Endothelial cell of umbilical vein (primary cell): Measurements from ENCODE around the gene PDK2. TPM values are rescaled to one million over a fixed set of nuclear protein-coding genes. Genes with fewer than 3 reads are reported as not detected.

Experiments
- BruUV-seq: library from RNA; stranded (reverse); fragments of 400-500 nt; replicated peaks from 2 replicates; lab custom pipeline; 2021; lab: Mats Ljungman, UMichigan
- CTCF ChIA-PET: fragments of 300-600, 350-600 bp; sonication (Branson Sonifier 250); formaldehyde crosslinking; loops from one replicate; lab custom pipeline; 2021; ENCODE audit warnings: antibody characterized with exemption, inconsistent platforms; lab: Charles Lee
- POLR2A ChIA-PET: fragments of 300-600, 350-600 bp; sonication (Branson Sonifier 250); formaldehyde crosslinking; loops from one replicate; lab custom pipeline; 2021; ENCODE audit warnings: antibody characterized with exemption, inconsistent platforms; lab: Charles Lee
- DNase-seq: peaks from one replicate; pipeline ENCODE4 v3.0.0-alpha.2; 2011; ENCODE audit warnings: low read depth, low spot score
- FAIRE-seq: peaks from 2 replicates; lab custom pipeline; 2011; peaks lifted over from hg19 to GRCh38; lab: Jason Lieb, UNC
- H2AFZ ChIP-seq: 2 replicates; pipeline ENCODE4 v1.6.0; 2012; ENCODE audit warnings: low read depth, low read length, control low read depth, inconsistent platforms
- H3K27ac ChIP-seq: 2 replicates; pipeline ENCODE4 v1.5.1; 2011; ENCODE audit warnings: low read depth, mild to moderate bottlenecking, control low read depth, low read length, moderate library complexity; ENCODE audit not compliant: insufficient read depth
- H3K27me3 ChIP-seq, 2 experiments: 2 replicates each; pipeline versions ENCODE4 v1.6.0 to v1.6.1; 2011; ENCODE audit warnings: low read length in 2 of 2, mixed read lengths in 1 of 2; ENCODE audit not compliant: control insufficient read depth in 2 of 2, insufficient read depth in 2 of 2
- H3K36me3 ChIP-seq, 2 experiments: 2 replicates in 1 of 2; 3 replicates in 1 of 2; pipeline ENCODE4 v1.5.1; 2011; ENCODE audit warnings: low read length in 2 of 2, mild to moderate bottlenecking in 1 of 2, moderate library complexity in 1 of 2; ENCODE audit not compliant: control insufficient read depth in 2 of 2, insufficient read depth in 2 of 2; ENCODE audit errors: extremely low read depth in 1 of 2
- H3K4me1 ChIP-seq: 3 replicates; pipeline ENCODE4 v1.5.1; 2011; ENCODE audit warnings: mild to moderate bottlenecking, low read length; ENCODE audit not compliant: control insufficient read depth, insufficient read depth; ENCODE audit errors: extremely low read depth
- H3K4me2 ChIP-seq: 2 replicates; pipeline ENCODE4 v1.6.1; 2011; ENCODE audit warnings: low read length, control low read depth, mixed read lengths; ENCODE audit not compliant: insufficient read depth
- H3K4me3 ChIP-seq, 3 experiments: fragments of 200-600 bp in 1 of 3; sonication (generic), shearing (Covaris generic) in 1 of 3; replicated peaks in 1 of 3; 2 replicates each; pipeline ENCODE4 v1.5.1; 2011 to 2016; ENCODE audit warnings: control low read depth in 3 of 3, low read length in 3 of 3, mild to moderate bottlenecking in 2 of 3, inconsistent platforms in 1 of 3, low read depth in 1 of 3, moderate library complexity in 1 of 3; ENCODE audit not compliant: insufficient read depth in 1 of 3
- H3K79me2 ChIP-seq: 2 replicates; pipeline ENCODE4 v1.6.0; 2012; ENCODE audit warnings: low read length, inconsistent platforms; ENCODE audit not compliant: control insufficient read depth, insufficient read depth
- H3K9ac ChIP-seq: replicated peaks from 2 replicates; pipeline ENCODE3; 2011; ENCODE audit warnings: low read length, control low read depth; ENCODE audit not compliant: insufficient read depth; ENCODE audit errors: extremely low read depth
- H3K9me1 ChIP-seq: replicated peaks from 3 replicates; pipeline ENCODE4 v1.6.0; 2011; ENCODE audit warnings: mild to moderate bottlenecking, low read length; ENCODE audit not compliant: control insufficient read depth, insufficient read depth; ENCODE audit errors: extremely low read depth
- H3K9me3 ChIP-seq: replicated peaks from 2 replicates; pipeline ENCODE4 v1.5.1; 2012; ENCODE audit warnings: low read length, inconsistent platforms; ENCODE audit not compliant: control insufficient read depth, insufficient read depth
- H4K20me1 ChIP-seq: replicated peaks from 2 replicates; pipeline ENCODE3; 2011; ENCODE audit warnings: mild to moderate bottlenecking, low read length; ENCODE audit not compliant: control insufficient read depth, insufficient read depth; ENCODE audit errors: extremely low read depth
- EZH2 ChIP-seq: IDR thresholded peaks from 2 replicates; pipeline ENCODE4 v1.6.1; 2012; ENCODE audit warnings: borderline replicate concordance, low read depth, mild to moderate bottlenecking, moderate library complexity, low read length, inconsistent platforms; ENCODE audit not compliant: severe bottlenecking
- FOS ChIP-seq: IDR thresholded peaks from 2 replicates; pipeline ENCODE4 v1.6.1; 2011; ENCODE audit warnings: mild to moderate bottlenecking, low read length, moderate library complexity, borderline replicate concordance; ENCODE audit not compliant: insufficient read depth
- GATA2 ChIP-seq: IDR thresholded peaks from 2 replicates; pipeline ENCODE4 v1.7.0; 2011; ENCODE audit warnings: low read depth, mild to moderate bottlenecking, moderate library complexity, mixed read lengths, low read length; ENCODE audit not compliant: insufficient read length, insufficient read depth
- JUN ChIP-seq: IDR thresholded peaks from 2 replicates; pipeline ENCODE4 v1.6.1; 2011; ENCODE audit warnings: borderline replicate concordance, low read depth; ENCODE audit not compliant: insufficient read length, insufficient read depth
- MYC ChIP-seq: IDR thresholded peaks from one replicate; pipeline ENCODE4 v1.6.1; 2011; ENCODE audit warnings: mild to moderate bottlenecking, low read depth, low read length
- POLR2A ChIP-seq: IDR thresholded peaks from 2 replicates; pipeline ENCODE4 v1.6.1; 2012; ENCODE audit warnings: low read depth, mild to moderate bottlenecking, control low read depth, low read length
- dilution Hi-C: fragments of 300-500 bp; cut with MboI; formaldehyde crosslinking; loops from one replicate; pipeline ENCODE4 v1.15.0; 2019; ENCODE audit warnings: low sequenced_read_pairs; ENCODE audit not compliant: extremely low pct_ligation_motif_present
- intact Hi-C: fragments of 100-400 bp; cut with micrococcal nuclease; formaldehyde crosslinking; loops from one replicate; pipeline ENCODE4 v1.10.0; 2022
- polyA plus RNA-seq, 4 experiments: library from polyadenylated mRNA; depleted of rRNA in 3 of 4; stranded (reverse) in 3 of 4; unstranded in 1 of 4; fragments of >200 nt; gene quantifications; 2 replicates each; pipeline versions ENCODE4 v1.2.1 to v1.2.3, GENCODE V29; 2011 to 2012; ENCODE audit warnings: missing spikeins in 1 of 4
- total RNA-seq: library from RNA; stranded (reverse); gene quantifications from 2 replicates; pipeline ENCODE4 v1.2.3, GENCODE V29; 2021
- TF ChIP-seq, protein P1 (sequence below), 2 donors: IDR thresholded peaks; 1 replicate in 1 of 2; 2 replicates in 1 of 2; pipeline ENCODE4 v1.5.1; 2011; ENCODE audit warnings: low read length in 2 of 2, mild to moderate bottlenecking in 2 of 2, moderate library complexity in 2 of 2, control low read depth in 1 of 2, inconsistent platforms in 1 of 2, low read depth in 1 of 2; ENCODE audit not compliant: insufficient read depth in 1 of 2; ENCODE audit errors: extremely low read depth in 1 of 2
- TF ChIP-seq, protein P2 (sequence below): IDR thresholded peaks from 2 replicates; pipeline ENCODE4 v1.6.1; 2011; ENCODE audit not compliant: insufficient read depth, insufficient read length

The PDK2 gene
- total and polyA plus RNA-seq, 2 donors (not counting 3 experiments of a cell fraction or from before 2014, with no cell fraction given) = 21.3 to 114 TPM

DNA sequence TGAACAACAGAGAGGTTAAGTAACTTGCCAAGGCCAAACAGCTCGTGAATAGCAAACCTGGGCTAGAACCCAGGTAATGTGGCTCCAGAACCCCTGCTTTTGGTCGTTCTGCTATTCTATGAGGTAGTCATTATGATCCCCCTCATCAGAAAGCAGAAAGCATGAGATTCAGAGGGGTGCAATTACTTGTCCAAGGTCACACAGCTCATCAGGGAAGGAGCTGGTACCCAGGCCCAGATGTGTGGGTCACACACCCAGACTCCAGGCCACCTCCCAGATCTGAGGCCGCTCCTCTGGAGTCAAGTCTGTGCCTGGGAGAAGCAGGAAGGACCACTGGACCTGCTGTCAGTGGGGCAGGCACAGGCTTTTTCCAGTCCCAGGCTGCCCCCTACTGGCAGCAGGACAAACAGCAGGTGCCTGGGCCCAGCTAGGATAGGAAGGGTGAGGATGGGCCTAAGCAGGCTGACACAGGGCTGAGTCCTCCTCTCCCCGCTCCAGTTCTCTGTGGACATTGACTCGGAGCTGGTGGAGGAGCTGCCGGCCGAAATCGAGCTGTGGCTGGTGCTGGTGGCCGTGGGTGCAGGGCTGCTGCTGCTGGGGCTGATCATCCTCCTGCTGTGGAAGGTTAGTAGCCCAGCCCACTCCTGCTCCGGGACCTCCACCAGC lies 7.8 kb upstream of the PDK2 start:
- peak; percentile 92 for FAIRE-seq

More for the DNA sequence above, 7.8 kb upstream of the PDK2 start:
- DNase-seq = peak; percentile 64
- intact Hi-C loops (loop anchor here (1.0 to 2.0 kb wide), 4 partner anchors 32 to 227 kb away; no protein-coding TSS in a partner anchor), dilution Hi-C loops (no loop called here)
- Histone ChIP-seq H3K9me1 (no peaks in the 10 kb centered on the region), H4K20me1 (no peaks in the 10 kb centered on the region), H3K9me3 (no peaks in the 10 kb centered on the region), H3K27me3 (no peaks in the 10 kb centered on the region), H3K36me3 (peaks cover 4 to 18% of the 10 kb centered on the region in 2 experiments), H3K27ac (no peak overlapping the region), H3K4me2 (no peak overlapping the region), H3K4me1 (no peaks in the 10 kb centered on the region), H3K9ac (no peak overlapping the region), H2AFZ (no peak overlapping the region), H3K79me2 (no peaks in the 10 kb centered on the region), H3K4me3 (no peak overlapping the region)
- ChIA-PET CTCF (interaction anchor here (0.6 to 2.9 kb wide), 27 partner anchors 10 to 530 kb away, joined by 3 to 88 read pairs (median 4); partner anchors contain the start of genes DLX3 and ITGA3), POLR2A (no interaction called here)
- TF ChIP-seq, protein P1, sequence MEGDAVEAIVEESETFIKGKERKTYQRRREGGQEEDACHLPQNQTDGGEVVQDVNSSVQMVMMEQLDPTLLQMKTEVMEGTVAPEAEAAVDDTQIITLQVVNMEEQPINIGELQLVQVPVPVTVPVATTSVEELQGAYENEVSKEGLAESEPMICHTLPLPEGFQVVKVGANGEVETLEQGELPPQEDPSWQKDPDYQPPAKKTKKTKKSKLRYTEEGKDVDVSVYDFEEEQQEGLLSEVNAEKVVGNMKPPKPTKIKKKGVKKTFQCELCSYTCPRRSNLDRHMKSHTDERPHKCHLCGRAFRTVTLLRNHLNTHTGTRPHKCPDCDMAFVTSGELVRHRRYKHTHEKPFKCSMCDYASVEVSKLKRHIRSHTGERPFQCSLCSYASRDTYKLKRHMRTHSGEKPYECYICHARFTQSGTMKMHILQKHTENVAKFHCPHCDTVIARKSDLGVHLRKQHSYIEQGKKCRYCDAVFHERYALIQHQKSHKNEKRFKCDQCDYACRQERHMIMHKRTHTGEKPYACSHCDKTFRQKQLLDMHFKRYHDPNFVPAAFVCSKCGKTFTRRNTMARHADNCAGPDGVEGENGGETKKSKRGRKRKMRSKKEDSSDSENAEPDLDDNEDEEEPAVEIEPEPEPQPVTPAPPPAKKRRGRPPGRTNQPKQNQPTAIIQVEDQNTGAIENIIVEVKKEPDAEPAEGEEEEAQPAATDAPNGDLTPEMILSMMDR (IDR thresholded peaks at IDR 0.05; ENCODE audit: extremely low read depth in 1 of 2, insufficient read depth in 1 of 2, low read depth in 1 of 2, low read length in 2 of 2) = peak; percentile 96
- TF ChIP-seq FOS (no peak), MYC (no peak), GATA2 (no peak), POLR2A (no peak), JUN (no peak), EZH2 (no peak)
- TF ChIP-seq, protein P2, sequence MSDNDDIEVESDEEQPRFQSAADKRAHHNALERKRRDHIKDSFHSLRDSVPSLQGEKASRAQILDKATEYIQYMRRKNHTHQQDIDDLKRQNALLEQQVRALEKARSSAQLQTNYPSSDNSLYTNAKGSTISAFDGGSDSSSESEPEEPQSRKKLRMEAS = no peak
- no TSS peak for BruUV-seq
